ENCODE measurements around the gene CDC73.

GRCh38 chr1:193183019-193183627 lies 61.3 kb downstream of the CDC73 start:
- no peak for TF ChIP-seq MTA1 (CRISPR knock-in tag; IDR thresholded peaks at IDR 0.05; ENCODE audit: borderline replicate concordance)
- TF ChIP-seq MAFK (conservative IDR thresholded peaks at IDR 0.05 in 1 of 2, IDR thresholded peaks at IDR 0.05 in 1 of 2; ENCODE audit: low read length in 2 of 2) = no peak
- TF ChIP-seq RAD21 (CRISPR knock-in tag; IDR thresholded peaks at IDR 0.05) = no peak
- no peak for TF ChIP-seq ZFP36 (IDR thresholded peaks at IDR 0.05; ENCODE audit: borderline replicate concordance, low read depth, low read length, partially characterized antibody)
- TF ChIP-seq THAP9 (CRISPR knock-in tag; IDR thresholded peaks at IDR 0.05; ENCODE audit: borderline replicate concordance) = no peak
- no peak for TF ChIP-seq KDM5A (IDR thresholded peaks at IDR 0.05; ENCODE audit: borderline replicate concordance, low read length)

Measured in HepG2 (cell line).